PC-9 (cell line): ENCODE results near the gene MFRP. TPM values are rescaled to one million over a fixed set of nuclear protein-coding genes. Genes with fewer than 3 reads are reported as not detected.
A peak's percentile ranks its signal among the peaks of the same experiment; 100 is the strongest.

Source experiments
- BruUV-seq: library from RNA; stranded (reverse); fragments of 400-500 nt; replicated peaks from 2 replicates; lab custom pipeline; 2021; lab: Mats Ljungman, UMichigan
- CTCF ChIA-PET: fragments of 300-600 bp; sonication (Branson Sonifier 250); formaldehyde crosslinking; loops from one replicate; lab custom pipeline; 2022; ENCODE audit warnings: antibody characterized with exemption; lab: Charles Lee
- POLR2A ChIA-PET: fragments of 300-600 bp; sonication (Branson Sonifier 250); formaldehyde crosslinking; loops from one replicate; lab custom pipeline; 2022; ENCODE audit warnings: antibody characterized with exemption; ENCODE audit not compliant: unreplicated experiment; lab: Charles Lee
- DNase-seq, 2 experiments: peaks; one replicate each; pipeline versions ENCODE4 v3.0.0 to v3.0.0-alpha.2; 2015 to 2022; ENCODE audit warnings: mixed read lengths in 1 of 2
- H2AFZ ChIP-seq: fragments of 200-600 bp; sonication (generic); 2 replicates; pipeline ENCODE4 v1.8.1; 2017; ENCODE audit warnings: antibody characterized with exemption
- H3F3A ChIP-seq: fragments of 200-600 bp; sonication (generic); 2 replicates; pipeline ENCODE4 v1.8.1; 2017; ENCODE audit warnings: antibody characterized with exemption, mild to moderate bottlenecking, low read depth; ENCODE audit not compliant: insufficient read depth
- H3K27ac ChIP-seq: fragments of 200-600 bp; sonication (generic); 2 replicates; pipeline ENCODE4 v1.6.1; 2016; ENCODE audit warnings: mixed run types
- H3K27me3 ChIP-seq: fragments of 200-600 bp; sonication (generic); 2 replicates; pipeline ENCODE4 v1.6.1; 2016; ENCODE audit warnings: low read depth, mixed run types; ENCODE audit not compliant: insufficient read depth
- H3K36me3 ChIP-seq: fragments of 200-600 bp; sonication (generic); 2 replicates; pipeline ENCODE4 v1.6.1; 2016; ENCODE audit warnings: low read depth, mixed run types
- H3K4me1 ChIP-seq: fragments of 200-600 bp; sonication (generic); replicated peaks from 2 replicates; pipeline ENCODE4 v1.6.1; 2016; ENCODE audit warnings: mixed run types; ENCODE audit not compliant: insufficient read depth
- H3K4me2 ChIP-seq: fragments of 200-600 bp; sonication (generic); 2 replicates; pipeline ENCODE4 v1.6.1; 2017; ENCODE audit warnings: mixed run types
- H3K4me3 ChIP-seq: fragments of 200-600 bp; sonication (generic); 2 replicates; pipeline ENCODE4 v1.6.1; 2016; ENCODE audit warnings: mixed run types
- H3K79me2 ChIP-seq: fragments of 200-600 bp; sonication (generic); 2 replicates; pipeline ENCODE4 v1.6.1; 2017; ENCODE audit warnings: low read depth, mixed run types
- H3K9me2 ChIP-seq: fragments of 200-600 bp; sonication (generic); 2 replicates; pipeline ENCODE4 v1.8.1; 2017; ENCODE audit warnings: mild to moderate bottlenecking; ENCODE audit not compliant: insufficient read depth
- H3K9me3 ChIP-seq: fragments of 200-600 bp; sonication (generic); 2 replicates; pipeline ENCODE4 v1.8.1; 2016; ENCODE audit warnings: low read depth; ENCODE audit not compliant: insufficient read depth
- H4K20me1 ChIP-seq: fragments of 200-600 bp; sonication (generic); 2 replicates; pipeline ENCODE4 v1.8.1; 2017; ENCODE audit not compliant: insufficient read depth
- EZH2 ChIP-seq: fragments of 200-600 bp; sonication (generic); IDR thresholded peaks from 2 replicates; pipeline ENCODE4 v1.8.0; 2017; ENCODE audit warnings: antibody characterized with exemption, low read depth
- intact Hi-C: fragments of 100-400 bp; cut with micrococcal nuclease; formaldehyde crosslinking; loops from one replicate; pipeline ENCODE4 v1.10.0; 2022; ENCODE audit not compliant: unreplicated experiment
- total RNA-seq: library from RNA; stranded (reverse); gene quantifications from 2 replicates; pipeline ENCODE4 v1.2.3, GENCODE V29; 2021
- TF ChIP-seq, protein P1 (sequence below): fragments of 200-600 bp; sonication (generic); conservative IDR thresholded peaks from 2 replicates; pipeline ENCODE4 v1.6.1; 2017; ENCODE audit warnings: mixed run types, antibody characterized with exemption, mild to moderate bottlenecking, moderate library complexity

The MFRP gene
- total RNA-seq, 1 experiment from 2014 or later = not detected

DNA sequence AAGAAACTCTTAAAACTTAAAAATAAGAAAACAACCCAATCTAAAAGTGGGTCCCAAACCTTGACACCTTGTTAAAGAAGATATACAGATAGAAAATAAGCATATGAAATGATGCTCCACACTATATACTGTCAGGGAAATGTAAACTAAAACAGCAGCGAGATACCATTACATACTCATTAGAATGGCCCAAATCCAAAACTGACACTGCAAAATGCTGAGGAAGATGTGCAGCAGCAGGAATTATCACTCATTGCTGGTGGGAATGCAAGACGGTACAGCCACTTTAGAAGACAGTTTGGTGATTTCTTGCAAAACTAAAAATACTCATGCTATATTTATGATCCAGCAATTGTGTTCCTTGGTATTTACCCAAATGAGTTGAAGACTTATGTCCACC is 17.2 kb downstream of the MFRP start:
- BruUV-seq = no TSS peak
- H3K27ac ChIP-seq = no peak overlapping the region
- intact Hi-C loops = no loop called here
- H3K9me3 ChIP-seq = no peaks in the 10 kb centered on the region
- H3F3A ChIP-seq = no peaks in the 10 kb centered on the region
- H3K4me2 ChIP-seq = no peak overlapping the region
- H3K9me2 ChIP-seq = no peaks in the 10 kb centered on the region
- no peaks in the 10 kb centered on the region for H4K20me1 ChIP-seq
- POLR2A ChIA-PET = no interaction called here
- H3K4me3 ChIP-seq = no peak overlapping the region
- H3K4me1 ChIP-seq = no peaks in the 10 kb centered on the region
- H3K36me3 ChIP-seq = no peaks in the 10 kb centered on the region
- CTCF ChIA-PET = interaction anchor here (0.7 kb wide), 1 partner anchor 10 kb away, joined by 8 read pairs; no protein-coding TSS in a partner anchor
- TF ChIP-seq, protein P1, sequence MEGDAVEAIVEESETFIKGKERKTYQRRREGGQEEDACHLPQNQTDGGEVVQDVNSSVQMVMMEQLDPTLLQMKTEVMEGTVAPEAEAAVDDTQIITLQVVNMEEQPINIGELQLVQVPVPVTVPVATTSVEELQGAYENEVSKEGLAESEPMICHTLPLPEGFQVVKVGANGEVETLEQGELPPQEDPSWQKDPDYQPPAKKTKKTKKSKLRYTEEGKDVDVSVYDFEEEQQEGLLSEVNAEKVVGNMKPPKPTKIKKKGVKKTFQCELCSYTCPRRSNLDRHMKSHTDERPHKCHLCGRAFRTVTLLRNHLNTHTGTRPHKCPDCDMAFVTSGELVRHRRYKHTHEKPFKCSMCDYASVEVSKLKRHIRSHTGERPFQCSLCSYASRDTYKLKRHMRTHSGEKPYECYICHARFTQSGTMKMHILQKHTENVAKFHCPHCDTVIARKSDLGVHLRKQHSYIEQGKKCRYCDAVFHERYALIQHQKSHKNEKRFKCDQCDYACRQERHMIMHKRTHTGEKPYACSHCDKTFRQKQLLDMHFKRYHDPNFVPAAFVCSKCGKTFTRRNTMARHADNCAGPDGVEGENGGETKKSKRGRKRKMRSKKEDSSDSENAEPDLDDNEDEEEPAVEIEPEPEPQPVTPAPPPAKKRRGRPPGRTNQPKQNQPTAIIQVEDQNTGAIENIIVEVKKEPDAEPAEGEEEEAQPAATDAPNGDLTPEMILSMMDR = no peak
- TF ChIP-seq EZH2 = no peak
- no peak overlapping the region for H2AFZ ChIP-seq
- no peaks in the 10 kb centered on the region for H3K79me2 ChIP-seq
- no peaks in the 10 kb centered on the region for H3K27me3 ChIP-seq
- DNase-seq = no peak

DNA sequence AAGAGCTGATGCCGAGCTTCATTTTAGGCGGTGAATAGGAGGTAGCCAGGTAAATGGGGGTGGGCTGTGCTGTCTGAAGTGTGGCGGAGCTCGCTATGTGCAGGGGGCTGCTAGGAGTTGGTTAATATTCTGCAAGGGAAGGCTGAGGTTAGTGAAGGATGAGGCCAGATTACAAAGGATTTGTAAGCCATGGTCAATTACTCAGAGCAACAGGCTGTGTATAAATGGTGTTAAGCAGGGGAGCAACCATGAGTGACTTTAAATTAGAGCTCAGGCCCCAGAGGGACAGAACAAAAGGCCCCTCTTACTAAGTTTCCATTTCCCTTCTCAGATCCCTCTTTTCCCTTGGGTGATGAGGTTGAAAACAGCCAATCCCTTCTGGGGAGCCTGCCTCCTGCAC is 22.3 kb downstream of the MFRP start:
- Histone ChIP-seq H3K9me2 (no peaks in the 10 kb centered on the region), H3K4me2 (no peak overlapping the region), H3K9me3 (no peaks in the 10 kb centered on the region), H2AFZ (no peak overlapping the region), H3K27ac (no peak overlapping the region), H3K4me3 (no peak overlapping the region), H3K36me3 (no peaks in the 10 kb centered on the region), H3K27me3 (no peaks in the 10 kb centered on the region), H3K79me2 (no peaks in the 10 kb centered on the region), H3F3A (peaks cover 17% of the 10 kb centered on the region; the same call in 1 of the 2 replicates), H3K4me1 (peaks cover 16% of the 10 kb centered on the region; the same call in 1 of the 2 replicates), H4K20me1 (no peaks in the 10 kb centered on the region)
- no peak for DNase-seq
- ChIA-PET POLR2A (no interaction called here), CTCF (interaction anchor here (0.6 to 1.3 kb wide), 3 partner anchors 30 to 180 kb away, joined by 3 to 5 read pairs (median 3); no protein-coding TSS in a partner anchor)
- intact Hi-C loops = loop anchor here (5.0 kb wide), 1 partner anchor 307 kb away; the partner anchor contains the start of genes RPS25 and TRAPPC4
- no peak for TF ChIP-seq EZH2
- TF ChIP-seq, protein P1 = no peak
- BruUV-seq = no TSS peak

DNA sequence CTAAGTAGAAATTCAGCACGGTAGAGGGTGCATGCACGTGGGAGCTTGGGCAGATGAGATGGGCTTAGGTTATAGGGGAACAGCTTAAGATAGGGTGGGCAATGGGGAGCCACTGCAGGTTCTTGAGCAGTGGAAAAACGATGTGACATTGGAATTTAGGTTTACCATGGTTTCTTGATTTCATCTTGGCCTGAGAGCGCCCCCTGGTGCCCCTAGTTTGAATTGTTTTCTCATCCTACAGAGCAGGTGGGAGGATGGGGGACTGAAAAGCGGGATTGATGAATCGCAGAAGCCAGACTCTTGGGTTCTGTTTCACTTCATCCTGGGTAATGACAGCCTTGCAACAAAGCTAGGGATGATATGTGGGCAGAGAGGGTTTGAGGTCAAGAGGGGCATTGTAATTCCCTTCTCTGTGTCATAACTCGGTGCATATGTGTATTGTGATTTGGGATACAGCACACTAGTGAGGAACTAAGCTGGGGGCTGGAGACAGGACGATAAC is 22.9 kb downstream of the MFRP start:
- ChIA-PET CTCF (interaction anchor here (0.6 to 1.3 kb wide), 4 partner anchors 15 to 179 kb away, joined by 3 to 5 read pairs (median 3); no protein-coding TSS in a partner anchor), POLR2A (interaction anchor here (0.6 kb wide), 1 partner anchor 15 kb away, joined by 33 read pairs; no protein-coding TSS in a partner anchor)
- peaks cover 19% of the 10 kb centered on the region; the same call in 1 of the 2 replicates for H3F3A ChIP-seq
- DNase-seq = peak; percentile 59 to 71
- H4K20me1 ChIP-seq = no peaks in the 10 kb centered on the region
- no peak overlapping the region for H3K4me3 ChIP-seq
- H3K4me2 ChIP-seq = no peak overlapping the region
- no peaks in the 10 kb centered on the region for H3K36me3 ChIP-seq
- no TSS peak for BruUV-seq
- no peak overlapping the region for H3K27ac ChIP-seq
- H3K9me2 ChIP-seq = no peaks in the 10 kb centered on the region
- H3K9me3 ChIP-seq = no peaks in the 10 kb centered on the region
- H3K4me1 ChIP-seq = peaks cover 22% of the 10 kb centered on the region
- no peaks in the 10 kb centered on the region for H3K27me3 ChIP-seq
- TF ChIP-seq, protein P1 = peak; percentile 96
- no peak for TF ChIP-seq EZH2
- H2AFZ ChIP-seq = no peak overlapping the region
- intact Hi-C loops = loop anchor here (5.0 kb wide), 1 partner anchor 306 kb away; the partner anchor contains the start of genes RPS25 and TRAPPC4
- H3K79me2 ChIP-seq = no peaks in the 10 kb centered on the region
